ENCODE results near the gene ROCK1. TPM values are rescaled to one million over a fixed set of nuclear protein-coding genes. Genes with fewer than 3 reads are reported as not detected.
"Not testable (repeated sequence)": the region's sequence is repeated elsewhere in the genome, so short reads cannot be mapped to it uniquely, and the experiment has no call there.

The ROCK1 gene
- total and polyA plus RNA-seq, 12 donors: 6.8 to 55.5 (median 30.4) TPM

DNA sequence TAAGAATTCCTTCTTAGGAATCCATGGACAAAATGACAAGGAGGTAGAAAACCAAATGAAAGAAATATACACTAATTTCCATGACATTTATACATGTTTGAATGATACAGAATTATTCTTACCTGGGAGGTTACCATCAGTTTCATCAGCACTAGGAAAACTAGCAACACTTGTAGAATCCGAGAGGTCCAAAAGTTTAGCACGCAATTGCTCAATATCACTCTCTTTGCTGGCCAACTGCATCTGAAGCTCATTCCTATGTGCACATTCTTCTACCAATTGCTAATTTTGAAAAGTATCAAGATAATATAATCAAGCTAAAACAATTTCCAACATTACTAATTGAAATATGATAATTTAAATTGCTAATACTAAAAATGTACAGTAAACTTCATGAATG lies 144.8 kb downstream of the ROCK1 start:
- WGBS, 4 donors: 92 to 97% (median 96%) methylated on average over 2 of the region's 2 CpGs
- TF ChIP-seq POLR2A (IDR thresholded peaks at IDR 0.05): no peak
- TF ChIP-seq, protein P1, sequence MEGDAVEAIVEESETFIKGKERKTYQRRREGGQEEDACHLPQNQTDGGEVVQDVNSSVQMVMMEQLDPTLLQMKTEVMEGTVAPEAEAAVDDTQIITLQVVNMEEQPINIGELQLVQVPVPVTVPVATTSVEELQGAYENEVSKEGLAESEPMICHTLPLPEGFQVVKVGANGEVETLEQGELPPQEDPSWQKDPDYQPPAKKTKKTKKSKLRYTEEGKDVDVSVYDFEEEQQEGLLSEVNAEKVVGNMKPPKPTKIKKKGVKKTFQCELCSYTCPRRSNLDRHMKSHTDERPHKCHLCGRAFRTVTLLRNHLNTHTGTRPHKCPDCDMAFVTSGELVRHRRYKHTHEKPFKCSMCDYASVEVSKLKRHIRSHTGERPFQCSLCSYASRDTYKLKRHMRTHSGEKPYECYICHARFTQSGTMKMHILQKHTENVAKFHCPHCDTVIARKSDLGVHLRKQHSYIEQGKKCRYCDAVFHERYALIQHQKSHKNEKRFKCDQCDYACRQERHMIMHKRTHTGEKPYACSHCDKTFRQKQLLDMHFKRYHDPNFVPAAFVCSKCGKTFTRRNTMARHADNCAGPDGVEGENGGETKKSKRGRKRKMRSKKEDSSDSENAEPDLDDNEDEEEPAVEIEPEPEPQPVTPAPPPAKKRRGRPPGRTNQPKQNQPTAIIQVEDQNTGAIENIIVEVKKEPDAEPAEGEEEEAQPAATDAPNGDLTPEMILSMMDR (IDR thresholded peaks at IDR 0.05): no peak
- intact Hi-C loops (cut with DNase I): no loop called here
- DNase-seq: no peak
- H3K27ac ChIP-seq: no peak overlapping the region
- H3K36me3 ChIP-seq (replicated peaks in 1 of 2): peaks cover 0 to 36% of the 10 kb centered on the region in 2 donors
- H3K9me3 ChIP-seq (replicated peaks in 1 of 3): no peaks in the 10 kb centered on the region
- H3K4me1 ChIP-seq (replicated peaks in 1 of 2): no peaks in the 10 kb centered on the region
- no peaks in the 10 kb centered on the region for H3K27me3 ChIP-seq
- no peak overlapping the region for H3K4me3 ChIP-seq

DNA sequence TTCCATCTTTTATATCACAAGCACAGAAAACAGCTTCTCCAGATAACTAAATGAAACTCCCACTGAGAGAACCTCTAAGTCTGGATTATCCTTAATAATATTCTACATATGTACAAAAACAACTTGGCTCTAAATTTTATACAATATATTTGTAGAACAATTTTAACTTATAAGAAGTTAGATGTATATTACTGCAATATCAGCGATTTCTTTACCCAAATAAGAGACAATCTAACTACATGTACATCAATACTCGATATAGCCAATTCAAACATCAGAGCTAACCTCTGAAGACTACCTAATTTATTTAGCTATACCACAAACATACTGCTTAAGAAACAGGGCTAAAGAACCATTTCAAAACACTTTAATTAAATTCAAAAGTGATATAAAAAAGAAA lies 148.6 kb downstream of the ROCK1 start:
- WGBS, 4 donors: 94 to 99% (median 96%) methylated on average over 2 of the region's 2 CpGs
- intact Hi-C loops (cut with DNase I): no loop called here
- TF ChIP-seq, protein P1 (IDR thresholded peaks at IDR 0.05): no peak
- TF ChIP-seq POLR2A (IDR thresholded peaks at IDR 0.05): no peak
- no peaks in the 10 kb centered on the region for H3K27me3 ChIP-seq
- peaks cover 0 to 25% of the 10 kb centered on the region in 2 donors for H3K36me3 ChIP-seq (replicated peaks in 1 of 2)
- H3K9me3 ChIP-seq (replicated peaks in 1 of 3): no peaks in the 10 kb centered on the region
- H3K27ac ChIP-seq: no peak overlapping the region
- H3K4me1 ChIP-seq (replicated peaks in 1 of 2): no peaks in the 10 kb centered on the region
- no peak overlapping the region for H3K4me3 ChIP-seq
- no peak for DNase-seq

DNA sequence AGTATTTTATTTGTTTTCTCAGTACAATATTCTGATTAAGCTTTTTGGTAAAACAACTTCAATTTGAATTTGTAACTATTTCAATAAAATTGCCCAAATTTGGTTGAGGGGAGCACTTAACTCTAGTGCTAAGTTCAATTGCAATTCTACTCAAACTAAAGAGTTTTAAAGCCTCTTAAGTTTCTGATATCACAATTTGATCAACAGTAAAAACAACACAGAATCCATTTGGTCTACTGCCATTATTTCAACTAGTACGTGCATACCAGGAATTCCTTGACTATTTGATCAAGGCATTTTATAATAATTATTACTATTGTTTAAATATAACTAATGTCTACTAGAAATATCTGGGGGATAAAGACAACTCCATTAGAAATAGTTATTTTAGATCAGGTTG lies 150.9 kb downstream of the ROCK1 start:
- no peak for TF ChIP-seq POLR2A (IDR thresholded peaks at IDR 0.05)
- TF ChIP-seq, protein P1 (IDR thresholded peaks at IDR 0.05): no peak
- intact Hi-C loops (cut with DNase I): no loop called here
- Histone ChIP-seq H3K9me3 (replicated peaks in 1 of 3) (no peaks in the 10 kb centered on the region), H3K27me3 (no peaks in the 10 kb centered on the region), H3K4me1 (replicated peaks in 1 of 2) (no peaks in the 10 kb centered on the region), H3K27ac (no peak overlapping the region), H3K4me3 (no peak overlapping the region), H3K36me3 (replicated peaks in 1 of 2) (peaks cover 0 to 4% of the 10 kb centered on the region in 2 donors)
- 76 to 89% (median 84%) methylated on average over 1 of the region's 1 CpG for WGBS, 4 donors
- DNase-seq: no peak

DNA sequence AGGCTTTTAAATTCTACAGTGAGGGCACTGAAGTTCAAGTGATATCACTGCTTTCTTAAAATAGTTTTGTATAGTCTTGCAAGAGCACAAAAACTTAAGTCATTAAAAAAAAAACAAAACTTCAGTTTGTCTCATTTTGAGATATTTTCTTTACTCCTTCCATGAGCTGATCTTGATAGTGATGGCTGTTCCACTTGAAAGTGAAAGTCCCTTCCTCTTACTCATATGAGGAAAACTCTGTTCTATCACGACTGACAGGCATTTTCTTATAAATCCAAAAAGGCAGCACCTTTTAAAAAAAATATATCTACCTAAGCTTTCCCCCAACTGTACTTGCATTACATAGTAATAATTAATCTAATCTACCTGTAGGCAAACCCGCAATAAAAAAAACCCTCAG lies 160.8 kb downstream of the ROCK1 start:
- 67 to 76% (median 75%) methylated on average over 2 of the region's 2 CpGs for WGBS, 4 donors
- H3K4me3 ChIP-seq; DNase-seq; H3K27ac ChIP-seq; intact Hi-C loops (cut with DNase I); H3K4me1 ChIP-seq (replicated peaks in 1 of 2); H3K36me3 ChIP-seq (replicated peaks in 1 of 2); H3K27me3 ChIP-seq; H3K9me3 ChIP-seq (replicated peaks in 1 of 3): not testable (repeated sequence)

Small RNAs within 50 kb of the gene (small RNA-seq; reads per million reads assigned to genes)
- gene RNU6-120P: 0 reads per million in 2 donors

Other genes starting within 250 kb of the ROCK1 start
- gene GREB1L, start 130.4 kb upstream of the ROCK1 start, total RNA-seq: 1 to 10 TPM in 6 of 9 donors, under 1 TPM in 3; 0.39 to 4.9 (median 1.2) TPM
- gene GREB1L, start 130.4 kb upstream of the ROCK1 start, polyA plus RNA-seq: 1 to 10 TPM in 2 of 3 donors, under 1 TPM in 1; 0.61 to 1.6 (median 1.5) TPM